GM19455 (cell line): Measurements from ENCODE around the gene LEP.

Source experiments
- ATAC-seq: cut with Tn5 transposase; IDR thresholded peaks from one replicate; pipeline ENCODE4 v1.9.1; 2021; ENCODE audit not compliant: unreplicated experiment

The LEP gene

GRCh38 chr7:128244861-128245260, 3.8 kb downstream of the LEP start:
- no peak for ATAC-seq

GRCh38 chr7:128247108-128247507, 6.0 kb downstream of the LEP start:
- no peak for ATAC-seq

GRCh38 chr7:128247640-128248194, 6.6 kb downstream of the LEP start:
- no peak for ATAC-seq

GRCh38 chr7:128251337-128251736, 10.3 kb downstream of the LEP start:
- no peak for ATAC-seq

GRCh38 chr7:128253701-128254100, 12.6 kb downstream of the LEP start:
- no peak for ATAC-seq

- no peak for ATAC-seq
These were observed 13.4 kb downstream of the LEP start for GRCh38 chr7:128254470-128254869.

GRCh38 chr7:128255271-128255670, 14.2 kb downstream of the LEP start:
- no peak for ATAC-seq

- ATAC-seq: no peak
These were observed 16.4 kb downstream of the LEP start for GRCh38 chr7:128257458-128257857.

GRCh38 chr7:128259131-128260061, 18.3 kb downstream of the LEP start:
- no peak for ATAC-seq

- no peak for ATAC-seq
These were observed 19.2 kb downstream of the LEP start for GRCh38 chr7:128260069-128260795.

GRCh38 chr7:128262273-128263028, 21.4 kb downstream of the LEP start:
- ATAC-seq: no peak

GRCh38 chr7:128263420-128263819, 22.3 kb downstream of the LEP start:
- ATAC-seq: no peak

GRCh38 chr7:128264477-128264876, 23.4 kb downstream of the LEP start:
- no peak for ATAC-seq

- ATAC-seq: no peak
These were observed 24.3 kb downstream of the LEP start for GRCh38 chr7:128265156-128265905.

GRCh38 chr7:128265906-128266300, 24.8 kb downstream of the LEP start:
- ATAC-seq: no peak

- ATAC-seq: no peak
These were observed 25.4 kb downstream of the LEP start for GRCh38 chr7:128266529-128266882.

GRCh38 chr7:128266883-128267594, 26.0 kb downstream of the LEP start:
- ATAC-seq: no peak

GRCh38 chr7:128267595-128267924, 26.5 kb downstream of the LEP start:
- ATAC-seq: no peak

- no peak for ATAC-seq
These were observed 27.2 kb downstream of the LEP start for GRCh38 chr7:128268233-128268632.

- no peak for ATAC-seq
These were observed 29.8 kb downstream of the LEP start for GRCh38 chr7:128270826-128271272.
